Sigmoid colon (tissue), 4 donors: Measurements from ENCODE around the gene SOBP.

ENCODE experiments used
- CTCF ChIP-seq, 4 experiments: fragments of 450-650 bp in 3 of 4; fragments of 200-600 bp in 1 of 4; IDR thresholded peaks; one replicate each; pipeline ENCODE4 v1.5.1; 2016 to 2019; ENCODE audit warnings: antibody characterized with exemption in 4 of 4, mild to moderate bottlenecking in 3 of 4, moderate library complexity in 2 of 4
- EP300 ChIP-seq, 4 donors: sonication (generic); formaldehyde crosslinking; IDR thresholded peaks; one replicate each; pipeline ENCODE4 v1.6.1; 2017; ENCODE audit warnings: antibody characterized with exemption in 4 of 4
- POLR2A ChIP-seq, 2 donors: fragments of 450-650 bp; IDR thresholded peaks; one replicate each; pipeline ENCODE4 v1.6.1; 2016; ENCODE audit warnings: antibody characterized with exemption in 2 of 2, mild to moderate bottlenecking in 2 of 2, moderate library complexity in 2 of 2
- POLR2AphosphoS5 ChIP-seq, 4 donors: sonication (generic); formaldehyde crosslinking; IDR thresholded peaks; one replicate each; pipeline ENCODE4 v1.6.1; 2017; ENCODE audit warnings: antibody characterized with exemption in 4 of 4

GRCh38 chr6:107621229-107621937 lies 131.5 kb downstream of the SOBP start:
- no peak for TF ChIP-seq CTCF (IDR thresholded peaks at IDR 0.05)
- TF ChIP-seq EP300 (IDR thresholded peaks at IDR 0.05): no peak
- TF ChIP-seq POLR2AphosphoS5 (IDR thresholded peaks at IDR 0.05): no peak
- no peak for TF ChIP-seq POLR2A (IDR thresholded peaks at IDR 0.05)
